Vagina (tissue), 2 donors: ENCODE results near the gene PARD6G. TPM values are rescaled to one million over a fixed set of nuclear protein-coding genes. Genes with fewer than 3 reads are reported as not detected.
A peak's percentile ranks its signal among the peaks of the same experiment; 100 is the strongest.

ENCODE experiments used
- DNase-seq, 2 donors: peaks; one replicate each; pipeline ENCODE4 v3.0.0-alpha.2; 2017; ENCODE audit errors: extremely low spot score in 2 of 2
- H3K27ac ChIP-seq: fragments of 200-600 bp; sonication (generic); one replicate; pipeline ENCODE4 v1.5.1; 2019
- H3K27me3 ChIP-seq: fragments of 200-600 bp; sonication (generic); one replicate; pipeline ENCODE4 v1.5.1; 2019
- H3K36me3 ChIP-seq, 2 donors: fragments of 200-600 bp; sonication (generic); one replicate each; pipeline ENCODE4 v1.5.1; 2017 to 2019
- H3K4me1 ChIP-seq: fragments of 200-600 bp; sonication (generic); one replicate; pipeline ENCODE4 v1.5.1; 2019
- H3K4me3 ChIP-seq, 2 donors: fragments of 200-600 bp; sonication (generic); 1 replicate in 1 of 2; 2 replicates in 1 of 2; pipeline ENCODE4 v1.5.1; 2016 to 2019
- H3K9me3 ChIP-seq: fragments of 200-600 bp; sonication (generic); one replicate; pipeline ENCODE4 v1.5.1; 2019
- CTCF ChIP-seq, 3 experiments: fragments of 450-650 bp in 2 of 3; fragments of 200-600 bp in 1 of 3; sonication (generic) in 1 of 3; IDR thresholded peaks; one replicate each; pipeline ENCODE4 v1.5.1; 2017 to 2019; ENCODE audit warnings: antibody characterized with exemption in 3 of 3, mild to moderate bottlenecking in 2 of 3, moderate library complexity in 2 of 3
- POLR2A ChIP-seq, 2 donors: fragments of 450-650 bp; IDR thresholded peaks; one replicate each; pipeline ENCODE4 v1.6.1; 2017; ENCODE audit warnings: antibody characterized with exemption in 2 of 2, mild to moderate bottlenecking in 2 of 2, moderate library complexity in 2 of 2
- POLR2AphosphoS5 ChIP-seq, 2 donors: sonication (generic); formaldehyde crosslinking; IDR thresholded peaks; one replicate each; pipeline ENCODE4 v1.9.0; 2017; ENCODE audit warnings: antibody characterized with exemption in 2 of 2, mild to moderate bottlenecking in 2 of 2, low read depth in 1 of 2; ENCODE audit not compliant: insufficient read depth in 1 of 2
- intact Hi-C: fragments of 100-400 bp; cut with DNase I; formaldehyde crosslinking; loops from one replicate; pipeline ENCODE4 v1.15.1; 2023
- total RNA-seq: library from RNA; depleted of rRNA; stranded (reverse); fragments of >200 nt; gene quantifications from one replicate; pipeline ENCODE4 v1.2.3, GENCODE V29; 2016

PARD6G gene
- total RNA-seq, 1 donor from 2014 or later: 32.7 TPM

- Histone ChIP-seq H3K36me3 (no peaks in the 10 kb centered on the region), H3K27me3 (no peaks in the 10 kb centered on the region), H3K27ac (no peak overlapping the region), H3K9me3 (no peaks in the 10 kb centered on the region), H3K4me1 (peaks cover 10% of the 10 kb centered on the region), H3K4me3 (no peak overlapping the region)
- DNase-seq: no peak
- intact Hi-C loops: no loop called here
- TF ChIP-seq POLR2AphosphoS5 (IDR thresholded peaks at IDR 0.05; ENCODE audit: insufficient read depth in 1 of 2, low read depth in 1 of 2) (no peak), CTCF (IDR thresholded peaks at IDR 0.05) (no peak), POLR2A (IDR thresholded peaks at IDR 0.05) (no peak)
Measured at GRCh38 chr18:80250740-80251364, 3.5 kb upstream of the PARD6G start.

- DNase-seq: peak in 1 of 2 donors; percentile 69
- H3K27ac ChIP-seq: no peak overlapping the region
Measured at GRCh38 chr18:80249217-80250093, 2.1 kb upstream of the PARD6G start.

DNA sequence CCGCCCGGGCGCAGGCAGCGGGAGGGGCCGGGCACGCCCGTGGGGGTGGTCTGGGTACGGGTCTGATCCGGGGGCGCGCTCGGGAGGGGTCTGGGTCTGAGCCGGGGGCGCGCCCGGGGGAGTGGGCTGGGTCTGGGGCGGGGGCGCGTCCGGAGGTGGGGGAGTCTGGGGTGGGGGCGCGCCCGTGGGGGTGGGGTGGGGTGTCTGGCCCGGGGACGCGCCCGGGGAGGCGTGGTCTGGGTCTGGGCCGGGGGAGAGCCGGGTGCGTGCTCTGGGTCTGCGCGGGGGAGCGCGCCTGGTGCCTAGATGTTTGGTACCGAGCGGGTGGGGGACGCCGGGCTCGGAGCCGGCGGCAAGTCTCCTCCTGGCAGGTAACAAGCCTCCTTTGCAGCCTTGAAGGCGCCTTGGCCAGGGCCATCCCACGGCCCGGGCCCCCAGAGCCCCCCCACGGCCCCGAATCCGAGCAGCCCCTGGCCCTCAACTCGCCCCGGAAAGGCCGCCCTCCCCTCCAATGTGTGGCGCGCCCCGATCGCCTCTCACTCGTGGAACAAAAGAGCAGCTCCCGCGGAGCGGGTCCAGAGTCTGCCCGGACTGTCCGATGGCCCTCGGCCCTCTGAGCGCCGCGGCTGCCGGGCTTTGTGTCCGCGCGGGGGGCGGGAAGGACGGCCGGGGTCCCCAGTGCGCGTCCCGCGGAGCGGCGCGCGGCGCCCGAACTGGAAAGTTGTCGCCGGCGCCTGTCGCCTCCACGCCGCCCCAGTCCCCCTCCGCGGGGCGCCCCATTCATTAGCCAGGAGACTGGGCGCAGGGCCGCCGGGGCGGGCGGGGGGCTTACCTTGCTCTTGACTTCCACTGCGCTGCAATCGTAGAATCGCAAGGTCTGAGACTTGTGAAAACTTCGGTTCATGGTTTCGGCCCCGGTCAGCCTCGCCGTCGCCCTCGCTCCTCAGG lies 595 bp downstream of the PARD6G start:
- peak in 1 of 2 donors; percentile 81 for DNase-seq
- Histone ChIP-seq H3K27ac (peak overlapping the region; percentile 88), H3K9me3 (no peaks in the 10 kb centered on the region), H3K27me3 (no peaks in the 10 kb centered on the region), H3K4me1 (peaks cover 20% of the 10 kb centered on the region), H3K36me3 (no peaks in the 10 kb centered on the region), H3K4me3 (peak overlapping the region; percentile 69 to 82)
- no peak for TF ChIP-seq CTCF (IDR thresholded peaks at IDR 0.05)
- TF ChIP-seq POLR2AphosphoS5 (IDR thresholded peaks at IDR 0.05; ENCODE audit: insufficient read depth in 1 of 2, low read depth in 1 of 2): peak in 1 of 2 donors; percentile 40
- TF ChIP-seq POLR2A (IDR thresholded peaks at IDR 0.05): no peak
- intact Hi-C loops: no loop called here

More at GRCh38 chr18:80249217-80250093, 2.1 kb upstream of the PARD6G start:
- TF ChIP-seq POLR2A (IDR thresholded peaks at IDR 0.05) (no peak), CTCF (IDR thresholded peaks at IDR 0.05) (no peak), POLR2AphosphoS5 (IDR thresholded peaks at IDR 0.05; ENCODE audit: insufficient read depth in 1 of 2, low read depth in 1 of 2) (peak in 1 of 2 donors; percentile 63)
- H3K27me3 ChIP-seq: no peaks in the 10 kb centered on the region
- H3K4me1 ChIP-seq: peaks cover 20% of the 10 kb centered on the region
- no peak overlapping the region for H3K4me3 ChIP-seq
- no peaks in the 10 kb centered on the region for H3K9me3 ChIP-seq
- intact Hi-C loops: no loop called here
- H3K36me3 ChIP-seq: no peaks in the 10 kb centered on the region

DNA sequence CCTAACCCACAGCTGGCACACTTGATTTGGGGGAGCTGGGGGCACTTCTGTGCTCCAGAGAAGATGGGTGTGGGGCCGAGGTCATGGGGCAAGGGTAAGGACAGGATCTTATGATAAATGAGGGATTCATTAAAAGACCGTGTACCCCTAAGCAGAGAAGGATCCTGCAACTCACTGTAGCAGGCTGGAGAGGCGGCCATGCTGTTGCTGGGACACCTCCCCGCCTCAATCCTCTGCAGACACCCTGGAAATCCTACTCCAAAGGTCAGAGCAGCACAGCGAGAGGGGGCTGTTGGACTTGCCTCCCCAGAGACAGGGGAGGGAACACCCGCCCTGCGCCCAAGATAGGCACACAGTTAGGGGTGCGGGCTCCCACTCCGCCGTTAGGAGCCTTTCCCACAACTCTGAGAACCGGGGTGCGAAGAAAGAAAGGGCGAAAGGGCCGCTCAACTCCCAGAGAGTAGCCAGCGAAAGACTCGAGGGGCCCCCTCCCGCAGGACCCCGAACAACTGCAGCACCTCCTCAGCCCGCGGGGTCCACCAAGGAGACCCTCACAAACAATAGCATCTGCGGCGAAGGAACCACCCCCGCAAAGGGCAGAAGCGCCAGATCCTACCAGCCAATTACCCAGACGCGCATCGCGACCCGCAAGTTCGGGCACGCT lies 1.4 kb downstream of the PARD6G start:
- intact Hi-C loops: no loop called here
- DNase-seq: peak in 1 of 2 donors; percentile 86
- TF ChIP-seq POLR2A (IDR thresholded peaks at IDR 0.05): no peak
- peak in 1 of 2 donors; percentile 40 for TF ChIP-seq POLR2AphosphoS5 (IDR thresholded peaks at IDR 0.05; ENCODE audit: insufficient read depth in 1 of 2, low read depth in 1 of 2)
- Histone ChIP-seq H3K27me3 (no peaks in the 10 kb centered on the region), H3K4me1 (peaks cover 23% of the 10 kb centered on the region), H3K27ac (peak overlapping the region; percentile 88), H3K36me3 (no peaks in the 10 kb centered on the region), H3K9me3 (no peaks in the 10 kb centered on the region), H3K4me3 (peak overlapping the region; percentile 69 to 82)
